ENCODE results near the gene DYDC2. TPM values are rescaled to one million over a fixed set of nuclear protein-coding genes. Genes with fewer than 3 reads are reported as not detected.
"Not testable (repeated sequence)": the region's sequence is repeated elsewhere in the genome, so short reads cannot be mapped to it uniquely, and the experiment has no call there.

The DYDC2 gene
- total RNA-seq, 2 donors from 2014 or later: not detected

DNA sequence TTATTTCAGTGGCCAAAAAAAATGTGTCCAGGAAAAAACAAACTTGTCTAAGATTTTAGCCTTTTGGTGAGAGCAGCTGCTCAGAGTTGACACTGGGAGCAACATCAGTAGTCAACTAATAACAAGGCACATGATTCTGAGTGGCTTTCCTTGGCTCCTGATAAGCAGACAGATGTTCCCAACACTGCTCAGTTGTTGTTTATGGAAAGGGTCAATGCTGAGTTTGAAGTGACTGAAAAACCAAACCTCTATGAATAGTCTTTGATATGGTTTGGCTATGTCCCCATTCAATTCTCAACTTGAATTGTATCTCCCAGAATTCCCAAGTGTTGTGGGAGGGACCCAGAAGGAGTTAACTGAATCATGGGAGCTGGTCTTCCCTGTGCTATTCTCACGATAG lies 12.3 kb upstream of the DYDC2 start:
- Mint-ChIP-seq H3K27ac (no peak overlapping the region), H3K9me3 (no peaks in the 10 kb centered on the region), H3K4me3 (no peak overlapping the region), H3K36me3 (ENCODE audit: insufficient read depth in 2 of 2) (no peaks in the 10 kb centered on the region), H3K4me1 (ENCODE audit: low read depth) (no peaks in the 10 kb centered on the region), H3K27me3 (ENCODE audit: low read depth) (no peaks in the 10 kb centered on the region)
- ATAC-seq (replicated peaks in 1 of 2) (no peak), DNase-seq (no peak)

DNA sequence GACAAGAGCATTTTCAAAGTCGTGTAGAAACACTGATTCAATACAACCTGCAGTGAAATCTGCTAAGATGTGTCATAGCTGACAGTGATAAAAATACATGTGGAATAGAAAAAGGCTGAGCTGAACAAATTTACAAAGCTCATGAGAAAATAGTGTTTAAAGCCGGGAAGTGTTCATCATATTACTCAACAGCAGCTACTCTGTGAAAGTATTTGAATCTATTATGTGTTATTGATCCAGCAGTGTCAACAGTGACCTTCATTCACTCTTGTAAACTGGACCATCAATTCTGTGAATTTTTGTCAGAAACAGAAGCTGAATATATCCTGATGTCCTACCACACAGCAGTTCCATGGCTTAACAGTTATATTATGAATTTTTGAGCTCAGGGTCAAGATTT lies 11.7 kb upstream of the DYDC2 start:
- H3K4me3 Mint-ChIP-seq: no peak overlapping the region
- H3K27ac Mint-ChIP-seq: no peak overlapping the region
- no peak for ATAC-seq (replicated peaks in 1 of 2)
- peaks cover 3% of the 10 kb centered on the region for H3K27me3 Mint-ChIP-seq (ENCODE audit: low read depth)
- no peaks in the 10 kb centered on the region for H3K9me3 Mint-ChIP-seq
- no peak for DNase-seq
- no peaks in the 10 kb centered on the region for H3K4me1 Mint-ChIP-seq (ENCODE audit: low read depth)
- no peaks in the 10 kb centered on the region for H3K36me3 Mint-ChIP-seq (ENCODE audit: insufficient read depth in 2 of 2)

- no peaks in the 10 kb centered on the region for H3K36me3 Mint-ChIP-seq (ENCODE audit: insufficient read depth in 2 of 2)
- no peaks in the 10 kb centered on the region for H3K4me1 Mint-ChIP-seq (ENCODE audit: low read depth)
- H3K27me3 Mint-ChIP-seq (ENCODE audit: low read depth): peaks cover 29% of the 10 kb centered on the region
- H3K27ac Mint-ChIP-seq: no peak overlapping the region
- DNase-seq (no peak), ATAC-seq (replicated peaks in 1 of 2) (no peak)
- no peak overlapping the region for H3K4me3 Mint-ChIP-seq
- H3K9me3 Mint-ChIP-seq: no peaks in the 10 kb centered on the region
Measured at GRCh38 chr10:80350251-80350650, 6.3 kb upstream of the DYDC2 start.

GRCh38 chr10:80351220-80351619 lies 5.4 kb upstream of the DYDC2 start:
- H3K27ac Mint-ChIP-seq: no peak overlapping the region
- ATAC-seq (replicated peaks in 1 of 2) (no peak), DNase-seq (no peak)
- H3K4me3 Mint-ChIP-seq: no peak overlapping the region
- H3K27me3 Mint-ChIP-seq (ENCODE audit: low read depth): peaks cover 39% of the 10 kb centered on the region
- no peaks in the 10 kb centered on the region for H3K36me3 Mint-ChIP-seq (ENCODE audit: insufficient read depth in 2 of 2)
- no peaks in the 10 kb centered on the region for H3K4me1 Mint-ChIP-seq (ENCODE audit: low read depth)
- H3K9me3 Mint-ChIP-seq: no peaks in the 10 kb centered on the region

- Mint-ChIP-seq H3K4me3 (peak overlapping the region; percentile 80 to 85), H3K9me3 (no peaks in the 10 kb centered on the region), H3K36me3 (ENCODE audit: insufficient read depth in 2 of 2) (no peaks in the 10 kb centered on the region), H3K27me3 (ENCODE audit: low read depth) (peaks cover 48% of the 10 kb centered on the region), H3K4me1 (ENCODE audit: low read depth) (no peaks in the 10 kb centered on the region), H3K27ac (no peak overlapping the region)
- no peak for DNase-seq
- ATAC-seq (replicated peaks in 1 of 2): peak in 1 of 2 donors; percentile 25
Measured at GRCh38 chr10:80356989-80357850, 639 bp downstream of the DYDC2 start.

DNA sequence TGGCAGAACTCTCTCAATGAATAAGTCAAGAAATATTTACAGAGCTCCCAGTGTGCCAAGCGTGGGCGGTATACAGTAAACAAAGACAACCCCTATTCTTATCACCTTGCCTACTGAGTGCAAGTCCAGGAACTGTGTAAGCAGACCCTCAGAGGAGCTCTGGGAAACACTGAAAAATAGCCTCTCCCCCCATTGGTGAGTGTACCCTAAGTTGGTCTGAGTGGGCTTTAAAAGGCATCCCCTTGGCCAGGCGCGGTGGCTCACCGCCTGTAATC lies 1.2 kb downstream of the DYDC2 start:
- Mint-ChIP-seq H3K36me3 (ENCODE audit: insufficient read depth in 2 of 2) (no peaks in the 10 kb centered on the region), H3K4me1 (ENCODE audit: low read depth) (no peaks in the 10 kb centered on the region), H3K4me3 (peak overlapping the region in 1 of 2 donors; percentile 85), H3K27me3 (ENCODE audit: low read depth) (peaks cover 43% of the 10 kb centered on the region), H3K27ac (no peak overlapping the region), H3K9me3 (no peaks in the 10 kb centered on the region)
- ATAC-seq (replicated peaks in 1 of 2) (no peak), DNase-seq (no peak)

DNA sequence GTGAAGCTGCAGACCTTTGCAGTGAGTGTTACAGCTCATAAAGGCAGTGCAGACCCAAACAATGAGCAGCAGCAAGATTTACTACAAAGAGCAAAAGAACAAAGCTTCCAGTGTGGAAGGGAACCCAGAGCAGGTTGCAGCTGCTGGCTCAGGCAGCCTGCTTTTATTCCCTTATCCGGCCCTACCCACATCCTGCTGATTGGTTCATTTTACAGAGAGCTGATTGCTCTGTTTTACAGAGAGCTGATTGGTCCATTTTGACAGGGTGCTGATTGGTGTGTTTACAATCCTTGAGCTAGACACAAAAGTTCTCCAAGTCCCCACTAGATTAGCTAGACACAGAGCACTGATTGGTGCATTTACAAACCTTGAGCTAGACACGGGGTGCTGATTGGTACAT lies 2.3 kb downstream of the DYDC2 start:
- not testable (repeated sequence) for H3K4me1 Mint-ChIP-seq (ENCODE audit: low read depth); H3K27ac Mint-ChIP-seq; H3K36me3 Mint-ChIP-seq (ENCODE audit: insufficient read depth in 2 of 2); H3K9me3 Mint-ChIP-seq; DNase-seq; H3K4me3 Mint-ChIP-seq; ATAC-seq (replicated peaks in 1 of 2)
- H3K27me3 Mint-ChIP-seq (ENCODE audit: low read depth): peaks cover 42% of the 10 kb centered on the region

DNA sequence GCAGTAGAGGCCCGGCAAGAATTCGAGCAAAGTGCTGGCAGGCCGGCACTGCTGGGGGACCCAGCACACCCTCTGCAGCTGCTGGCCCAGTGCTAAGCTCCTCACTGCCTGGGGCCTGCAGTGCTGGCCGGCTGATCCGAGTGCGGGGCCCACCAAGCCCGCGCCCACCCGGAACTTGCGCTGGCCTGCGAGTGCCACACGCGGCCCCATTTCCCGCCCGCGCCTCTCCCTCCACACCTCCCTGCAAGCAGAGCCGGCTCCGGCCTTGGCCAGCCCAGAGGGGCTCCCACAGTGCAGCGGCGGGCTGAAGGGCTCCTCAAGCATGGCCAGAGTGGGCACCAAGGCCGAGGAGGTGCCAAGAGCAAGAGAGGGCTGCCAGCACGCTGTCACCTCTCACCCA lies 3.1 kb downstream of the DYDC2 start:
- Mint-ChIP-seq H3K9me3 (no peaks in the 10 kb centered on the region), H3K27me3 (ENCODE audit: low read depth) (peaks cover 39% of the 10 kb centered on the region), H3K36me3 (ENCODE audit: insufficient read depth in 2 of 2) (no peaks in the 10 kb centered on the region), H3K4me3 (no peak overlapping the region), H3K4me1 (ENCODE audit: low read depth) (no peaks in the 10 kb centered on the region), H3K27ac (no peak overlapping the region)
- DNase-seq (no peak), ATAC-seq (replicated peaks in 1 of 2) (no peak)

DNA sequence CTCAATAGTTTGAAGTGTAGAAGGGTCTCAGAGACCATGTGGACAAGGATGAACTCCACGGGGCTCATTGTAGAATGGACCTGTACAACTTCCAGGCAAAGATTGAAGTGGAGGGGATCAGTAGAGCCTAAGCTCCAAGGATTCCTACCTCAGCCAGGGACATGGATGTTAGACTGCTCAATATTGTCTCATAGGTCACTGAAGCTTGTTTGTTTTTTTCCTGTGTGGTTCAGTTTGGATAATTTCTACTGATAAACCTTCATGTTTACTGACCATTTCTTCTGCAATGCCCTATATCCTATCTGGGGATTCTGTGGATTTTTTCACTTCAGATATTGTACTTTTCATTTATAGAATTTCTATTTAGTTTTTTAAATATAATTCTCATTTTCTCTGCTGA lies 8.9 kb downstream of the DYDC2 start:
- no peak for DNase-seq
- no peak overlapping the region for H3K27ac Mint-ChIP-seq
- H3K36me3 Mint-ChIP-seq (ENCODE audit: insufficient read depth in 2 of 2): peaks cover 4 to 11% of the 10 kb centered on the region in 2 donors
- no peak overlapping the region for H3K4me3 Mint-ChIP-seq
- H3K4me1 Mint-ChIP-seq (ENCODE audit: low read depth): no peaks in the 10 kb centered on the region
- no peak for ATAC-seq (replicated peaks in 1 of 2)
- peaks cover 2 to 8% of the 10 kb centered on the region in 2 donors for H3K9me3 Mint-ChIP-seq
- no peaks in the 10 kb centered on the region for H3K27me3 Mint-ChIP-seq (ENCODE audit: low read depth)

DNA sequence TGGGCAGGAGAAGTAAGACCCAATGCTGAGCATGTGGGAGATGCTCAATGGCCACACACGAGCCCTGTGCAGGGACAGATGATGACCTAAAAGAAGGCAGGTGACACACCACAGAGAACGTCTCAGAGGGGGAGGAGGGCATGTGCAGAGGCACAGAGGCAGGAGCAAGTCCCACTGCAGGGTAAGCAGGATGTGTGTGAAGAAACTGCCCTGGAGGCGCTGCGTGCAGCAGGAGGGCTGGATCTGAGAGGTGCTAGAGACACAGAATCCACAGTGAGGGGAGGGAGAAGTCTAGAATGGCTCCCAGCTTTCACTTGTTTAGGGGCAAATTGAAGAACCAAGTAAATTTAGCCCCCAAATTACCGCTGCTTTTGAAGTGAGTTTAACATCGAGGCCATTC lies 14.9 kb downstream of the DYDC2 start:
- Mint-ChIP-seq H3K27ac (no peak overlapping the region), H3K9me3 (peaks cover 2 to 8% of the 10 kb centered on the region in 2 donors), H3K4me1 (ENCODE audit: low read depth) (no peaks in the 10 kb centered on the region), H3K36me3 (ENCODE audit: insufficient read depth in 2 of 2) (peaks cover 4 to 9% of the 10 kb centered on the region in 2 donors), H3K27me3 (ENCODE audit: low read depth) (no peaks in the 10 kb centered on the region), H3K4me3 (no peak overlapping the region)
- no peak for ATAC-seq (replicated peaks in 1 of 2)
- no peak for DNase-seq

DNA sequence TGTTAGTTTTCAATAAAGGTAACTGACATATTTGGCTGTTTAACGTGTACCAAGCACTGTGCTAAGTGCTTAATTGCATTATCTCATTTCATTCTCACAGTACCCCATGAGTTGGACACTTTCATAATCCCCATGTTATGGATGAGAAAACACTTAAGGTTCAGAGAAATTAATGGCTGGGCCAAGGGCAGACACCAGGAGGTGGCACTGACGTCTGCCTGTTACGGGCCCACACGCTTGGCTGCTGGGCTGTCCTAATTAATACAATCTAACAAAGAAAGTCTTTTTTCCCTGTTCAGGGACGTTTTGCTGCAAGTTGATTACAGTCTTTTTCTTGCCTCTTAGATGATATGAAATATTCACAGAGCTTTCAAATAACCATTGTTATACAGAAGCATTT lies 16.1 kb downstream of the DYDC2 start:
- ATAC-seq (replicated peaks in 1 of 2) (no peak), DNase-seq (no peak)
- peaks cover 4 to 5% of the 10 kb centered on the region in 2 donors for H3K36me3 Mint-ChIP-seq (ENCODE audit: insufficient read depth in 2 of 2)
- H3K9me3 Mint-ChIP-seq: peaks cover 2 to 3% of the 10 kb centered on the region in 2 donors
- no peaks in the 10 kb centered on the region for H3K4me1 Mint-ChIP-seq (ENCODE audit: low read depth)
- H3K4me3 Mint-ChIP-seq: no peak overlapping the region
- H3K27ac Mint-ChIP-seq: no peak overlapping the region
- no peaks in the 10 kb centered on the region for H3K27me3 Mint-ChIP-seq (ENCODE audit: low read depth)

DNA sequence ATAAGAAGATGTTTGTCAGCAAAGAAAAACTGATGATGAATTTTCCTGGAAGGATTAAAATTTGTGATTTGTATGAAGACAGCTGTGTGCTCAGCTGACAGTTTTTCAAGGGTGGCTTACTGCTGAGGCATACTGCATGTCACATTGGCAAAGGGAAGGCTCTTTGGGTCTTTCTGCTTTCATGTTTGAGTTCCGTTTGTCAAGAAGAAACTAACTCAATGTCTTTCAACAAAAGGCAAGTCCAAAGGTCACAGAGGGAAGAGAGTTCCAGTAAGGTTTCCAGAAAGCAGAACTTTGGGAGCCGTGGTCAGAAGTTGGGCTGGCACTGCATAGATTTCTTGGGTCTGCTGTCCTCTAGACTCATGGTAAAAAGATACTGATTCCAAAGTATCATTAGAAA lies 16.9 kb downstream of the DYDC2 start:
- Mint-ChIP-seq H3K4me3 (no peak overlapping the region), H3K27ac (no peak overlapping the region), H3K9me3 (no peaks in the 10 kb centered on the region), H3K4me1 (ENCODE audit: low read depth) (peaks cover 5% of the 10 kb centered on the region), H3K27me3 (ENCODE audit: low read depth) (no peaks in the 10 kb centered on the region), H3K36me3 (ENCODE audit: insufficient read depth in 2 of 2) (peaks cover 0 to 2% of the 10 kb centered on the region in 2 donors)
- DNase-seq: no peak
- no peak for ATAC-seq (replicated peaks in 1 of 2)

DNA sequence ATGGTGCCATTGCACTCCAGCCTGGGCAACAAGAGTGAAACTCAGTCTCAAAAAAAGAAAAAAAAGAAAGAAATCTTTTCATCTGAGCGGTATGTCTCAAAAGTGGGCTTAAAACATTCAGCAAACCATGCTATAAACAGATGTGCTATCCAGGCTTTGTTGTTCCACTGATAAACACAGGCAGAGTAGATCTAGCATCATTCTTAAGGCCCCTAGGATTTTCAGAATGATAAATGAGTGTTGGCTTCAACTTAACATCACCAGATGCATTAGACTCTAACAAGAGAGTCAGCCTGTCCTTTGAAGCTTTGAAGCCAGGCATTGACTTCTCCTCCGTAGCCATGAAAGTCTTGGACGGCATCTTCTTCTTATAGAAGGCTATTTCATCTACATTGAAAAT lies 23.1 kb downstream of the DYDC2 start:
- ATAC-seq (replicated peaks in 1 of 2) (no peak), DNase-seq (no peak)
- Mint-ChIP-seq H3K4me1 (ENCODE audit: low read depth) (peaks cover 18% of the 10 kb centered on the region), H3K27ac (no peak overlapping the region), H3K36me3 (ENCODE audit: insufficient read depth in 2 of 2) (no peaks in the 10 kb centered on the region), H3K27me3 (ENCODE audit: low read depth) (no peaks in the 10 kb centered on the region), H3K4me3 (no peak overlapping the region), H3K9me3 (no peaks in the 10 kb centered on the region)

DNA sequence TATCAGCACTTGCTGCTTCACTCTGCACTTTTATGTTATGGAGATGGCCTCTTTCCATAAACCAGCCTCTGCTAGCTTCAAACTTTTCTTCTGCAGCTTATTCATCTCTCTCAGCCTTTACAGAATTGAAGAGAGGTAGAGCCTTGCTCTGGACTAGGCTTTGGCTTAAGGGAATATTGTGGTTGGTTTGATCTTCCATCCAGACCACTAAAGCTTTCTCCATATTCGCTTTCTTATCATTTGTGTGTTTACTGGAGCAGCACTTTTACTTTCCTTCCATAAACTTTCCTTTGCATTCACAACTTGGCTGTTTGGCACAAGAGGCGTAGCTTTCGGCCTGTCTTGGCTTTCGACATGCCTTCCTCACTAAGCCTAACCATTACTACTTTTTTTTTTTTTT lies 23.6 kb downstream of the DYDC2 start:
- H3K9me3 Mint-ChIP-seq: no peaks in the 10 kb centered on the region

More for the DNA sequence above, 23.6 kb downstream of the DYDC2 start:
- Mint-ChIP-seq H3K27me3 (ENCODE audit: low read depth) (no peaks in the 10 kb centered on the region), H3K4me1 (ENCODE audit: low read depth) (peaks cover 18% of the 10 kb centered on the region), H3K27ac (no peak overlapping the region), H3K4me3 (no peak overlapping the region), H3K36me3 (ENCODE audit: insufficient read depth in 2 of 2) (no peaks in the 10 kb centered on the region)
- ATAC-seq (replicated peaks in 1 of 2) (no peak), DNase-seq (no peak)
